Mesothelial cell of epicardium (in vitro differentiated cells): ENCODE measurements around the gene PCCA. TPM values are rescaled to one million over a fixed set of nuclear protein-coding genes. Genes with fewer than 3 reads are reported as not detected.
A peak's percentile ranks its signal among the peaks of the same experiment; 100 is the strongest.
"Not testable (repeated sequence)": the region's sequence is repeated elsewhere in the genome, so short reads cannot be mapped to it uniquely, and the experiment has no call there.

Experiments
- DNase-seq, 2 experiments: peaks; one replicate each; pipeline ENCODE4 v3.0.0; 2021; ENCODE audit warnings: low spot score in 2 of 2; ENCODE audit not compliant: unreplicated experiment in 2 of 2
- H3K27ac Mint-ChIP-seq: 2 replicates; pipeline ENCODE4 v1.8.0; 2021; ENCODE audit warnings: mixed read lengths
- H3K27me3 Mint-ChIP-seq: 2 replicates; pipeline ENCODE4 v1.8.0; 2021; ENCODE audit warnings: low read depth, mixed read lengths
- H3K36me3 Mint-ChIP-seq: 2 replicates; pipeline ENCODE4 v1.8.0; 2021; ENCODE audit warnings: mixed read lengths
- H3K4me1 Mint-ChIP-seq: 2 replicates; pipeline ENCODE4 v1.8.0; 2021; ENCODE audit warnings: mixed read lengths
- H3K4me3 Mint-ChIP-seq: 2 replicates; pipeline ENCODE4 v1.8.0; 2021; ENCODE audit warnings: mild to moderate bottlenecking, moderate library complexity, mixed read lengths
- H3K9me3 Mint-ChIP-seq: 2 replicates; pipeline ENCODE4 v1.8.0; 2021; ENCODE audit warnings: mixed read lengths
- total RNA-seq: library from RNA; stranded (reverse); gene quantifications from 3 replicates; pipeline ENCODE4 v1.2.1, GENCODE V29; 2021
- TF ChIP-seq, protein P1 (sequence below): fragments of 200-600 bp; sonication (generic); IDR thresholded peaks from one replicate; pipeline ENCODE4 v1.5.0; 2021; ENCODE audit warnings: antibody characterized with exemption; ENCODE audit not compliant: unreplicated experiment

Gene PCCA
- total RNA-seq, 1 donor from 2014 or later = 41.6 TPM

- no peak overlapping the region for H3K4me3 Mint-ChIP-seq
- peaks cover 15% of the 10 kb centered on the region for H3K36me3 Mint-ChIP-seq
- TF ChIP-seq, protein P1, sequence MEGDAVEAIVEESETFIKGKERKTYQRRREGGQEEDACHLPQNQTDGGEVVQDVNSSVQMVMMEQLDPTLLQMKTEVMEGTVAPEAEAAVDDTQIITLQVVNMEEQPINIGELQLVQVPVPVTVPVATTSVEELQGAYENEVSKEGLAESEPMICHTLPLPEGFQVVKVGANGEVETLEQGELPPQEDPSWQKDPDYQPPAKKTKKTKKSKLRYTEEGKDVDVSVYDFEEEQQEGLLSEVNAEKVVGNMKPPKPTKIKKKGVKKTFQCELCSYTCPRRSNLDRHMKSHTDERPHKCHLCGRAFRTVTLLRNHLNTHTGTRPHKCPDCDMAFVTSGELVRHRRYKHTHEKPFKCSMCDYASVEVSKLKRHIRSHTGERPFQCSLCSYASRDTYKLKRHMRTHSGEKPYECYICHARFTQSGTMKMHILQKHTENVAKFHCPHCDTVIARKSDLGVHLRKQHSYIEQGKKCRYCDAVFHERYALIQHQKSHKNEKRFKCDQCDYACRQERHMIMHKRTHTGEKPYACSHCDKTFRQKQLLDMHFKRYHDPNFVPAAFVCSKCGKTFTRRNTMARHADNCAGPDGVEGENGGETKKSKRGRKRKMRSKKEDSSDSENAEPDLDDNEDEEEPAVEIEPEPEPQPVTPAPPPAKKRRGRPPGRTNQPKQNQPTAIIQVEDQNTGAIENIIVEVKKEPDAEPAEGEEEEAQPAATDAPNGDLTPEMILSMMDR = no peak
- DNase-seq = no peak
- peak overlapping the region; percentile 9 for H3K27ac Mint-ChIP-seq
- no peaks in the 10 kb centered on the region for H3K27me3 Mint-ChIP-seq
- H3K9me3 Mint-ChIP-seq = peaks cover 5% of the 10 kb centered on the region
- peaks cover 29% of the 10 kb centered on the region for H3K4me1 Mint-ChIP-seq
Measured at GRCh38 chr13:100098445-100099116, 9.7 kb downstream of the PCCA start.

DNA sequence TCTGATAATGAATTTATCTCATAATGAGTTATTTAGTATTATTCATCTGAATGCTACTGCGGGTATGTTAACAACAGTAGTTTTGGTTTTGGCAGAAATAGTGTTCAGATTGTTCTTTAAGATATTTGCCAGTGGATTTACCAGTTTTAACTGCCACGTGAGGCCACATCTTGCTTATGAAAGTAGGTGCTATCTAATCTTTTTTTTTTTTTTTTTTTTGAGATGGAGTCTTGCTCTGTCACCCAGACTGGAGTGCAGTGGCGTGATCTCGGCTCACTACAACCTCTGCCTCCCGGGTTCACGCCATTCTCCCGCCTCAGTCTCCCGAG is 10.2 kb downstream of the PCCA start:
- H3K27ac Mint-ChIP-seq, H3K4me3 Mint-ChIP-seq: not testable (repeated sequence)
- peaks cover 20% of the 10 kb centered on the region for H3K36me3 Mint-ChIP-seq

DNA sequence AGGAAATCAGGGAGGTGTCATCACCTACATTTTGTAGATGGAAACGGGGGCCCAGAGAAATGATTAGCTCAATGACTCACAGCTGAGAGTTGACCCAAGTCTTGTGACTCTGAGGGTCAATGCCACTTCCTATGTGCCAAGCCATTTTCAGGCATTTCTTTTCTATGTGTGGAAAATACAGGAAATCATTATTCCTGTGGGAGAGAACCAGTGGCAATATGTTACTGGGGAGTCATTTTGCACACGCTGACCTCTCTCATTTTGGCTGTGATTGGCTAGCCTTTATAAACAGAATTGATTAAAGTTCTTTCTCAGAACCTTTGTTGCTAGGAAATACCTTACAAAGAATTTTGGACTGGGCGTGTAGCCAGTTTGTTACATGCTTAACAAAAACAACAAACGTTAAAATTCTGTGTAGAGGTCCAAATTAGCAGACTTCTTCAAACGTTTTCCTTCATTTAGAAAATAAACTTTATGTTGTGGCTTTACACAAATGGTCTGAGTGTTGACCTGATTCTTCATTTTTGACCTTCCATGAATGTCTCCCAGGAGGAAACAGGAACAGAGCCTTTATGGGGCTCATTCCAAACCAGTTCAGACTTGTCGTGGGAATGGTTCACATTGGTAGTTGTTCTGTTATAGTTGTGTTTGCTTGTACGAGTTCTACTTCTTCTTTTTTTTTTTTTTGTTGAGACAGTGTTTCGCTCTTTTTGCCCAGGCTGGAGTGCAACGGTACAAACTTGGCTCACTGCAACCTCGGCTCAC is 11.4 kb downstream of the PCCA start:
- DNase-seq = no peak
- Mint-ChIP-seq H3K9me3 (no peaks in the 10 kb centered on the region), H3K4me1 (peaks cover 29% of the 10 kb centered on the region), H3K27ac (peak overlapping the region; percentile 71), H3K36me3 (peaks cover 20% of the 10 kb centered on the region), H3K27me3 (no peaks in the 10 kb centered on the region), H3K4me3 (no peak overlapping the region)
- TF ChIP-seq, protein P1 = no peak

More for the DNA sequence above, 10.2 kb downstream of the PCCA start:
- not testable (repeated sequence) for H3K9me3 Mint-ChIP-seq, H3K27me3 Mint-ChIP-seq, DNase-seq
- H3K4me1 Mint-ChIP-seq = peaks cover 29% of the 10 kb centered on the region

DNA sequence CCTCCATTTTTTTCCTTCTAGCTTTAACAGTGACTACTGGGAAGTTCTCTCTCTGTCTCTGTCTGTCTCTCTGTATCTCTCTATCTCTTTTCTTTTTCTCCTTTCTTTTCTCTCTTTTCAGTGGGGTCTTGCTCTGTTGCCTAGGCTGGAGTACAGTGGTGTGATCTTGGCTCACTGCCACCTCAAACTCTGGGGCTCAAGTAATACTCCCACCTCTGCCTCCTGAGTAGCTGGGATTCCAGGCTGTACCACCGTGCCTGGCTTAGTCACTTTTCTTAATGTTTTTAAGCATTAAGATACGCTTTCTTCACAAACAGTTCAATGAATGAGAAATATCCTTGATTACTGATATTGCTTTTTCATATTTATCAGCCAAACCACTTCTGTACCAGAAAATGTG is 13.1 kb downstream of the PCCA start:
- DNase-seq = no peak
- TF ChIP-seq, protein P1 = no peak
- Mint-ChIP-seq H3K27me3 (no peaks in the 10 kb centered on the region), H3K27ac (peak overlapping the region; percentile 18), H3K4me1 (peaks cover 36% of the 10 kb centered on the region), H3K4me3 (no peak overlapping the region), H3K9me3 (no peaks in the 10 kb centered on the region), H3K36me3 (peaks cover 14% of the 10 kb centered on the region)

DNA sequence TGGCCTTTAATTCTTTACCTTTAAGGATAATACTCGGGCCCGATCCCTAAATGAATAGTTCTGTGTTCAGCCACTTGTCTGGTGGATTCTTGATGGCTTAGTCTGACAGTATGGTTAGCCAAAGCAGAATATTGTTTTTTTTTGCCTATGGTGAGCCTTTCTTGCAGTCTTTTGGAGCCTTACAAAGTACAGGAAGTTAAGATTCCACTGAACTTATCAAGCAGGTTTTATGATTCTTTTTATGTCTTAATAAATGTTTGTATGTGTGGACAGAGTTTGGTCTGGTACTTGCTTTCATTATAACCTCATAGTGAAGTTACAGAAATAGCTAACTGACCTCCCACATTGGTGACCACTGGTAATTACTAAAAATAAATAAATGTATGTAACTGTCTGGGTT is 17.1 kb downstream of the PCCA start:
- Mint-ChIP-seq H3K27ac (no peak overlapping the region), H3K36me3 (peaks cover 13% of the 10 kb centered on the region), H3K4me1 (peaks cover 12% of the 10 kb centered on the region), H3K9me3 (no peaks in the 10 kb centered on the region), H3K4me3 (no peak overlapping the region), H3K27me3 (no peaks in the 10 kb centered on the region)
- no peak for DNase-seq
- TF ChIP-seq, protein P1 = no peak

DNA sequence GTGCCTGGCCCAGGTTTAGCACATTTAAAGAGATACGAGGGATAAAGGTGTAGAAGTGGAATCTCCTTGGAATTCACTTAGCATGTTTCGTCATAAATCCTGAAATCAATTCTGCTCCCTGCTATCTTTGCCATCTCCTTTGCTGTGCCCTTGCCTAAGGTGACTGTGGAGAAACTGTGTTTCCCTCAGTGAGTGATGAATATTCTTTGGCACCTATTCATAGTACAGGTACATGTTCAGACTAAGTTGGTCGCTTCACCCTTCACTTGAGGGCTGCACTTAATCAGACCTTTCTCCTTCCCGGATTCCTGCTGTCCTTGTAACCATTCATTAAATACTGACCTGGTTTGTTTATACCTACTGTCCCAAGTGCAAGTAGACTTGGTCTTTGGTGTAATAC is 17.8 kb downstream of the PCCA start:
- Mint-ChIP-seq H3K36me3 (peaks cover 14% of the 10 kb centered on the region), H3K27me3 (no peaks in the 10 kb centered on the region), H3K4me3 (no peak overlapping the region), H3K4me1 (peaks cover 12% of the 10 kb centered on the region), H3K9me3 (no peaks in the 10 kb centered on the region), H3K27ac (no peak overlapping the region)
- TF ChIP-seq, protein P1 = no peak
- DNase-seq = no peak
